K562 (cell line): ENCODE measurements around the gene UBASH3A. TPM values are rescaled to one million over a fixed set of nuclear protein-coding genes. Genes with fewer than 3 reads are reported as not detected.

Experiments
- ATAC-seq: fragments of 200-7000 bp; cut with Tn5 transposase; 3 replicates; pipeline ENCODE4 v1.9.1; 2020; ENCODE audit warnings: moderate library complexity
- BruUV-seq: library from RNA; stranded (reverse); fragments of 400-500 nt; replicated peaks from 2 replicates; lab custom pipeline; 2021; lab: Mats Ljungman, UMichigan
- CTCF ChIA-PET: fragments of 300-600 bp; formaldehyde crosslinking; extraction: SDS; loops from one replicate; lab custom pipeline; 2021; ENCODE audit warnings: low intra/inter-chr PET ratio; lab: Yijun Ruan, JAX
- POLR2A ChIA-PET: fragments of 300-600, 350-650 bp; sonication (Branson Sonifier 250); formaldehyde crosslinking; extraction: SDS; loops from one replicate; lab custom pipeline; 2021; ENCODE audit warnings: antibody characterized with exemption, inconsistent platforms; lab: Yijun Ruan, JAX
- DNase-seq, 4 experiments: peaks; one replicate each; pipeline versions ENCODE4 v3.0.0 to v3.0.0-alpha.2; 2011 to 2018; ENCODE audit warnings: low spot score in 3 of 4, mixed read lengths in 3 of 4; ENCODE audit errors: extremely low read depth in 1 of 4
- FAIRE-seq: peaks from 2 replicates; lab custom pipeline; 2011; peaks lifted over from hg19 to GRCh38; lab: Jason Lieb, UNC
- H2AFZ ChIP-seq: 2 replicates; pipeline ENCODE4 v1.6.0; 2011; ENCODE audit warnings: low read depth, low read length, control low read depth, inconsistent platforms
- H3K27ac ChIP-seq: fragments of 200-600 bp; 3 replicates; pipeline ENCODE4 v1.8.0; 2011; ENCODE audit warnings: low read depth, mild to moderate bottlenecking, control low read depth, inconsistent platforms, low read length, moderate library complexity, mixed read lengths; ENCODE audit errors: extremely low read depth
- H3K27me3 ChIP-seq, 2 experiments: fragments of 300-600 bp in 1 of 2; 2 replicates in 1 of 2; 3 replicates in 1 of 2; pipeline versions ENCODE4 v1.6.0 to v1.8.0; 2011; ENCODE audit warnings: inconsistent platforms in 2 of 2, low read length in 2 of 2, mild to moderate bottlenecking in 1 of 2, mixed read lengths in 1 of 2, moderate library complexity in 1 of 2; ENCODE audit not compliant: control insufficient read depth in 2 of 2, insufficient read depth in 2 of 2
- H3K36me3 ChIP-seq: fragments of 300-600 bp; 3 replicates; pipeline ENCODE4 v1.8.0; 2011; ENCODE audit warnings: mild to moderate bottlenecking, low read length, inconsistent platforms; ENCODE audit not compliant: control insufficient read depth, insufficient read depth
- H3K4me1 ChIP-seq, 2 experiments: fragments of 200-600 bp in 1 of 2; replicated peaks in 1 of 2; 2 replicates in 1 of 2; 3 replicates in 1 of 2; pipeline versions ENCODE4 v1.5.1 to v1.8.0; 2011; ENCODE audit warnings: inconsistent platforms in 2 of 2, low read length in 2 of 2, mild to moderate bottlenecking in 1 of 2, mixed read lengths in 1 of 2, moderate library complexity in 1 of 2; ENCODE audit not compliant: control insufficient read depth in 2 of 2, insufficient read depth in 2 of 2
- H3K4me2 ChIP-seq: 2 replicates; pipeline ENCODE4 v1.6.1; 2011; ENCODE audit warnings: low read length, control low read depth, inconsistent platforms, mixed read lengths; ENCODE audit not compliant: insufficient read depth
- H3K4me3 ChIP-seq: fragments of 200-600 bp; sonication (generic), shearing (Covaris generic); 2 replicates; pipeline ENCODE4 v1.5.1; 2016; ENCODE audit warnings: control low read depth, inconsistent platforms
- H3K79me2 ChIP-seq: fragments of 200-600 bp; 3 replicates; pipeline ENCODE4 v1.8.0; 2011; ENCODE audit warnings: low read length, inconsistent platforms; ENCODE audit not compliant: control insufficient read depth, insufficient read depth
- H3K9ac ChIP-seq, 2 experiments: 2 replicates each; pipeline versions ENCODE4 v1.6.0 to v1.6.1; 2011; ENCODE audit warnings: low read depth in 2 of 2, low read length in 2 of 2, control low read depth in 1 of 2, inconsistent platforms in 1 of 2, mild to moderate bottlenecking in 1 of 2, mixed read lengths in 1 of 2; ENCODE audit not compliant: insufficient read depth in 1 of 2
- H3K9me1 ChIP-seq: one replicate; pipeline ENCODE4 v1.6.0; 2011; ENCODE audit warnings: inconsistent platforms, mild to moderate bottlenecking, low read length, moderate library complexity; ENCODE audit not compliant: control insufficient read depth, insufficient read depth
- H3K9me3 ChIP-seq: replicated peaks from 2 replicates; pipeline ENCODE4 v1.5.1; 2011; ENCODE audit warnings: low read depth, low read length, inconsistent platforms; ENCODE audit not compliant: control insufficient read depth, insufficient read depth
- H4K20me1 ChIP-seq: replicated peaks from 2 replicates; pipeline ENCODE4 v1.6.1; 2011; ENCODE audit warnings: low read length, inconsistent platforms, mixed read lengths; ENCODE audit not compliant: control insufficient read depth, insufficient read depth
- CAMTA2 ChIP-seq: fragments of 250-450 bp; sonication (Bioruptor Pico); conservative IDR thresholded peaks from 2 replicates; pipeline ENCODE4 v1.5.1; 2022
- CTBP1 ChIP-seq: fragments of 450-650 bp; IDR thresholded peaks from 2 replicates; pipeline ENCODE4 v1.6.1; 2016; ENCODE audit warnings: borderline replicate concordance
- EGR1 ChIP-seq: fragments of 450-650 bp; conservative IDR thresholded peaks from 2 replicates; pipeline ENCODE4 v1.6.1; 2017; ENCODE audit warnings: mild to moderate bottlenecking
- MTA1 ChIP-seq: fragments of 450-650 bp; IDR thresholded peaks from 2 replicates; pipeline ENCODE4 v1.6.1; 2017; ENCODE audit warnings: borderline replicate concordance
- VEZF1 ChIP-seq: fragments of 200-800 bp; sonication (Bioruptor generic); IDR thresholded peaks from 2 replicates; pipeline ENCODE4 v1.6.1; 2017; ENCODE audit warnings: missing genetic modification characterization, missing compliant biosample characterization
- ZNF263 ChIP-seq: sonication (generic); formaldehyde crosslinking; IDR thresholded peaks from 2 replicates; pipeline ENCODE4 v1.8.0; 2022; ENCODE audit warnings: mild to moderate bottlenecking, missing genetic modification reagents, borderline replicate concordance
- ZNF384 ChIP-seq: IDR thresholded peaks from 2 replicates; pipeline ENCODE4 v1.6.1; 2012; ENCODE audit warnings: low read depth, low read length, improper control_type of control experiment
- ZNF408 ChIP-seq: fragments of 250-450 bp; sonication (Bioruptor Pico); IDR thresholded peaks from 2 replicates; pipeline ENCODE4 v1.4.0; 2020; ENCODE audit warnings: low read depth, mild to moderate bottlenecking, moderate library complexity
- ZNF57 ChIP-seq: fragments of 450-650 bp; formaldehyde crosslinking; IDR thresholded peaks from 2 replicates; pipeline ENCODE4 v1.4.0; 2020; ENCODE audit warnings: mild to moderate bottlenecking, moderate library complexity
- WGBS: fragments of 100-300 bp; shearing (Covaris generic); methylation state at CpG from one replicate; pipeline ENCODE4 v1.1.6; 2016; ENCODE audit warnings: low coverage, mixed read lengths; ENCODE audit not compliant: insufficient coverage; ENCODE audit errors: missing lambda C conversion rate; 5-methylcytosine and 5-hydroxymethylcytosine counted together
- in situ Hi-C: fragments of 300-500 bp; cut with MboI; formaldehyde crosslinking; loops from 4 replicates; pipeline ENCODE4 v1.15.0; 2018; ENCODE audit warnings: inconsistent platforms, mixed read lengths
- intact Hi-C: fragments of 100-400 bp; cut with micrococcal nuclease; formaldehyde crosslinking; loops from 2 replicates; pipeline ENCODE4 v1.14.2; 2022
- polyA plus RNA-seq, 8 experiments: library from polyadenylated mRNA; depleted of rRNA in 4 of 8; stranded (reverse) in 5 of 8; unstranded in 3 of 8; fragments of >200 nt; fragmentation: Nextera tagmentation in 2 of 8; fragmentation: Illumina TruSeq in 1 of 8; extraction: Ambion mirVana in 2 of 8; extraction: Trizol in 1 of 8; gene quantifications; 2 replicates each; pipeline versions ENCODE4 v1.2.1 to v1.2.3, GENCODE V29; 2011 to 2014; ENCODE audit warnings: inconsistent platforms in 1 of 8, missing spikeins in 1 of 8
- total RNA-seq, 7 experiments: library from RNA; depleted of rRNA in 6 of 7; stranded (reverse); fragments of >200 nt in 6 of 7; fragmentation: Illumina TruSeq in 2 of 7; extraction: Trizol in 2 of 7; gene quantifications; 2 replicates each; pipeline versions ENCODE4 v1.2.1 to v1.2.3, GENCODE V29; 2011 to 2021; ENCODE audit warnings: low replicate concordance in 1 of 7
- TF ChIP-seq, protein P1 (sequence below): sonication (generic); formaldehyde crosslinking; IDR thresholded peaks from 2 replicates; pipeline ENCODE4 v1.9.0; 2022; ENCODE audit warnings: mild to moderate bottlenecking, missing genetic modification reagents
- TF ChIP-seq, protein P2 (sequence below): fragments of 450-650 bp; formaldehyde crosslinking; IDR thresholded peaks from 2 replicates; pipeline ENCODE4 v1.4.0; 2020; ENCODE audit warnings: mild to moderate bottlenecking, mixed read lengths

Gene UBASH3A
- total and polyA plus RNA-seq, 9 of the 15 experiments (the other 6 are each of a cell fraction or from before 2014, with no cell fraction given), result 0.23 to 1.8 (median 1.1) TPM

- Histone ChIP-seq H3K9ac (no peak overlapping the region; a peak in 1 of 4 replicates), H2AFZ (no peak overlapping the region; the same call in 1 of the 2 replicates), H3K79me2 (no peaks in the 10 kb centered on the region), H3K36me3 (no peaks in the 10 kb centered on the region), H3K4me1 (peaks cover 13% of the 10 kb centered on the region in 2 experiments; a peak in 3 of 5 replicates), H3K4me3 (no peak overlapping the region), H3K27ac (no peak overlapping the region), H3K27me3 (peaks cover 10 to 46% of the 10 kb centered on the region in 2 experiments), H3K9me1 (no peaks in the 10 kb centered on the region), H3K9me3 (no peaks in the 10 kb centered on the region), H3K4me2 (no peak overlapping the region), H4K20me1 (no peaks in the 10 kb centered on the region)
- DNase-seq (no peak), FAIRE-seq (no peak), ATAC-seq (no peak; the same call in 2 of the 3 replicates)
- no TSS peak for BruUV-seq
- ChIA-PET POLR2A (interaction anchor here (0.7 kb wide), 1 partner anchor 23 kb away, joined by 3 read pairs; no protein-coding TSS in a partner anchor), CTCF (no interaction called here)
- WGBS, result 0% methylated on average over 2 of the region's 2 CpGs
- in situ Hi-C loops, result no loop called here
- TF ChIP-seq ZNF57 (CRISPR knock-in tag) (no peak), MTA1 (no peak), ZNF384 (no peak), CTBP1 (peak; percentile 22; the same call in 1 of the 2 replicates), VEZF1 (peak; percentile 29; the same call in 1 of the 2 replicates), EGR1 (no peak), ZNF263 (0 out of 2 replicates have a peak, but pooled peaks have one; percentile 18), ZNF408 (no peak), CAMTA2 (CRISPR knock-in tag) (no peak)
- TF ChIP-seq, protein P1, sequence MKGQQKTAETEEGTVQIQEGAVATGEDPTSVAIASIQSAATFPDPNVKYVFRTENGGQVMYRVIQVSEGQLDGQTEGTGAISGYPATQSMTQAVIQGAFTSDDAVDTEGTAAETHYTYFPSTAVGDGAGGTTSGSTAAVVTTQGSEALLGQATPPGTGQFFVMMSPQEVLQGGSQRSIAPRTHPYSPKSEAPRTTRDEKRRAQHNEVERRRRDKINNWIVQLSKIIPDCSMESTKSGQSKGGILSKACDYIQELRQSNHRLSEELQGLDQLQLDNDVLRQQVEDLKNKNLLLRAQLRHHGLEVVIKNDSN (CRISPR knock-in tag), result 0 out of 2 replicates have a peak, but pooled peaks have one; percentile 23
- TF ChIP-seq, protein P2, sequence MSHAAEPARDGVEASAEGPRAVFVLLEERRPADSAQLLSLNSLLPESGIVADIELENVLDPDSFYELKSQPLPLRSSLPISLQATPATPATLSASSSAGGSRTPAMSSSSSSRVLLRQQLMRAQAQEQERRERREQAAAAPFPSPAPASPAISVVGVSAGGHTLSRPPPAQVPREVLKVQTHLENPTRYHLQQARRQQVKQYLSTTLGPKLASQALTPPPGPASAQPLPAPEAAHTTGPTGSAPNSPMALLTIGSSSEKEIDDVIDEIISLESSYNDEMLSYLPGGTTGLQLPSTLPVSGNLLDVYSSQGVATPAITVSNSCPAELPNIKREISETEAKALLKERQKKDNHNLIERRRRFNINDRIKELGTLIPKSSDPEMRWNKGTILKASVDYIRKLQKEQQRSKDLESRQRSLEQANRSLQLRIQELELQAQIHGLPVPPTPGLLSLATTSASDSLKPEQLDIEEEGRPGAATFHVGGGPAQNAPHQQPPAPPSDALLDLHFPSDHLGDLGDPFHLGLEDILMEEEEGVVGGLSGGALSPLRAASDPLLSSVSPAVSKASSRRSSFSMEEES (CRISPR knock-in tag), result peak; percentile 62
- intact Hi-C loops, result no loop called here
These were observed 18.7 kb upstream of the UBASH3A start for GRCh38 chr21:42384989-42385388.
